HEK293 (cell line): ENCODE results near the gene FAM237A.

ENCODE experiments used
- CTCF ChIA-PET: fragments of 350-600 bp; formaldehyde crosslinking; extraction: SDS; loops from one replicate; lab custom pipeline; 2021; ENCODE audit warnings: antibody characterized with exemption; lab: Yijun Ruan, JAX
- POLR2A ChIA-PET: fragments of 300-600 bp; formaldehyde crosslinking; extraction: SDS; loops from one replicate; lab custom pipeline; 2020; ENCODE audit warnings: antibody characterized with exemption, inconsistent platforms; lab: Yijun Ruan, JAX
- H3K27ac ChIP-seq: fragments of 200-500 bp; sonication (Bioruptor generic); 2 replicates; pipeline ENCODE4 v1.5.1; 2014; ENCODE audit warnings: low read depth, low read length, control low read depth, inconsistent platforms; ENCODE audit errors: extremely low read depth
- H3K36me3 ChIP-seq, 2 experiments: fragments of 200-500 bp in 1 of 2; sonication (Bioruptor generic) in 1 of 2; 1 replicate in 1 of 2; 2 replicates in 1 of 2; pipeline ENCODE4 v1.5.1; 2014 to 2017; ENCODE audit warnings: inconsistent platforms in 2 of 2, low read length in 2 of 2; ENCODE audit not compliant: control insufficient read depth in 2 of 2, insufficient read depth in 1 of 2
- H3K4me1 ChIP-seq: fragments of 200-500 bp; sonication (Bioruptor generic); 2 replicates; pipeline ENCODE4 v1.5.1; 2014; ENCODE audit warnings: mild to moderate bottlenecking, low read length, inconsistent platforms; ENCODE audit not compliant: control insufficient read depth, insufficient read depth
- H3K4me3 ChIP-seq: 2 replicates; pipeline ENCODE4 v1.5.1; 2011; ENCODE audit warnings: low read depth, mild to moderate bottlenecking, control low read depth, low read length, moderate library complexity
- H3K9me3 ChIP-seq: fragments of 200-500 bp; sonication (Bioruptor generic); 2 replicates; pipeline ENCODE4 v1.5.1; 2014; ENCODE audit warnings: low read depth, low read length, inconsistent platforms; ENCODE audit not compliant: control insufficient read depth, insufficient read depth
- GLIS2 ChIP-seq: fragments of 450-650 bp; formaldehyde crosslinking; IDR thresholded peaks from 2 replicates; pipeline ENCODE4 v1.5.1; 2016; ENCODE audit warnings: missing biosample characterization, missing genetic modification characterization
- KLF7 ChIP-seq: fragments of 450-650 bp; formaldehyde crosslinking; IDR thresholded peaks from 2 replicates; pipeline ENCODE4 v1.5.1; 2016; ENCODE audit warnings: missing biosample characterization, missing genetic modification characterization, borderline replicate concordance
- OSR2 ChIP-seq: fragments of 450-650 bp; formaldehyde crosslinking; IDR thresholded peaks from 2 replicates; pipeline ENCODE4 v1.5.1; 2016; ENCODE audit warnings: missing biosample characterization, missing genetic modification characterization
- REPIN1 ChIP-seq: fragments of 450-650 bp; formaldehyde crosslinking; IDR thresholded peaks from 2 replicates; pipeline ENCODE4 v1.5.1; 2017; ENCODE audit warnings: missing biosample characterization, missing genetic modification characterization, low read depth
- SP7 ChIP-seq: fragments of 450-650 bp; formaldehyde crosslinking; IDR thresholded peaks from 2 replicates; pipeline ENCODE4 v1.5.1; 2016; ENCODE audit warnings: missing biosample characterization, missing genetic modification characterization
- ZFP37 ChIP-seq: fragments of 450-650 bp; formaldehyde crosslinking; IDR thresholded peaks from 2 replicates; pipeline ENCODE4 v1.5.1; 2016; ENCODE audit warnings: missing biosample characterization, missing genetic modification characterization
- ZIC2 ChIP-seq: fragments of 450-650 bp; formaldehyde crosslinking; IDR thresholded peaks from 2 replicates; pipeline ENCODE4 v1.5.1; 2016; ENCODE audit warnings: missing biosample characterization, missing genetic modification characterization
- ZNF155 ChIP-seq: fragments of 450-650 bp; formaldehyde crosslinking; IDR thresholded peaks from 2 replicates; pipeline ENCODE4 v1.5.1; 2016; ENCODE audit warnings: missing biosample characterization, missing genetic modification characterization
- ZNF157 ChIP-seq: fragments of 450-650 bp; formaldehyde crosslinking; IDR thresholded peaks from 2 replicates; pipeline ENCODE4 v1.5.1; 2016; ENCODE audit warnings: missing biosample characterization, missing genetic modification characterization
- ZNF175 ChIP-seq: fragments of 450-650 bp; formaldehyde crosslinking; IDR thresholded peaks from 2 replicates; pipeline ENCODE4 v1.5.1; 2016; ENCODE audit warnings: missing biosample characterization, missing genetic modification characterization
- ZNF292 ChIP-seq: fragments of 450-650 bp; formaldehyde crosslinking; IDR thresholded peaks from 2 replicates; pipeline ENCODE4 v1.5.1; 2016; ENCODE audit warnings: low read depth, missing biosample characterization, missing genetic modification characterization, borderline replicate concordance
- ZNF391 ChIP-seq: fragments of 450-650 bp; formaldehyde crosslinking; IDR thresholded peaks from 2 replicates; pipeline ENCODE4 v1.5.1; 2016; ENCODE audit warnings: low read depth, missing biosample characterization, missing genetic modification characterization, borderline replicate concordance
- ZNF501 ChIP-seq: fragments of 450-650 bp; formaldehyde crosslinking; IDR thresholded peaks from 2 replicates; pipeline ENCODE4 v1.5.1; 2016; ENCODE audit warnings: missing biosample characterization, missing genetic modification characterization
- ZNF514 ChIP-seq: fragments of 450-650 bp; formaldehyde crosslinking; IDR thresholded peaks from 2 replicates; pipeline ENCODE4 v1.5.1; 2016; ENCODE audit warnings: missing biosample characterization, missing genetic modification characterization
- ZNF558 ChIP-seq: fragments of 450-650 bp; formaldehyde crosslinking; IDR thresholded peaks from 2 replicates; pipeline ENCODE4 v1.5.1; 2016; ENCODE audit warnings: missing biosample characterization, missing genetic modification characterization
- ZNF624 ChIP-seq: fragments of 450-650 bp; formaldehyde crosslinking; IDR thresholded peaks from 2 replicates; pipeline ENCODE4 v1.5.1; 2017; ENCODE audit warnings: missing biosample characterization, missing genetic modification characterization
- ZNF830 ChIP-seq: fragments of 450-650 bp; IDR thresholded peaks from 2 replicates; pipeline ENCODE4 v1.5.0; 2018; ENCODE audit warnings: missing biosample characterization, missing genetic modification characterization, low read depth, mild to moderate bottlenecking, moderate library complexity
- ZSCAN23 ChIP-seq: fragments of 450-650 bp; formaldehyde crosslinking; IDR thresholded peaks from 2 replicates; pipeline ENCODE4 v1.5.1; 2016; ENCODE audit warnings: missing biosample characterization, missing genetic modification characterization
- TF ChIP-seq, protein P1 (sequence below): fragments of 450-650 bp; formaldehyde crosslinking; conservative IDR thresholded peaks from 2 replicates; pipeline ENCODE4 v1.5.1; 2016; ENCODE audit warnings: low read depth, missing biosample characterization, missing genetic modification characterization
- TF ChIP-seq, protein P2 (sequence below): IDR thresholded peaks from 2 replicates; pipeline ENCODE4 v1.6.1; 2011; ENCODE audit warnings: mild to moderate bottlenecking, low read depth, low read length, borderline replicate concordance
- TF ChIP-seq, protein P3 (sequence below): fragments of 450-650 bp; formaldehyde crosslinking; IDR thresholded peaks from 2 replicates; pipeline ENCODE4 v1.5.1; 2016; ENCODE audit warnings: missing biosample characterization, missing genetic modification characterization
- TF ChIP-seq, protein P4 (sequence below): fragments of 450-650 bp; formaldehyde crosslinking; IDR thresholded peaks from 2 replicates; pipeline ENCODE4 v1.5.1; 2016; ENCODE audit warnings: missing biosample characterization, missing genetic modification characterization
- TF ChIP-seq, protein P5 (sequence below): fragments of 450-650 bp; formaldehyde crosslinking; optimal IDR thresholded peaks from 2 replicates; pipeline ENCODE3; 2016; ENCODE audit warnings: missing biosample characterization, mild to moderate bottlenecking, missing genetic modification characterization
- TF ChIP-seq, protein P6 (sequence below): fragments of 450-650 bp; formaldehyde crosslinking; IDR thresholded peaks from 2 replicates; pipeline ENCODE4 v1.5.1; 2016; ENCODE audit warnings: missing biosample characterization, missing genetic modification characterization

The FAM237A gene

DNA sequence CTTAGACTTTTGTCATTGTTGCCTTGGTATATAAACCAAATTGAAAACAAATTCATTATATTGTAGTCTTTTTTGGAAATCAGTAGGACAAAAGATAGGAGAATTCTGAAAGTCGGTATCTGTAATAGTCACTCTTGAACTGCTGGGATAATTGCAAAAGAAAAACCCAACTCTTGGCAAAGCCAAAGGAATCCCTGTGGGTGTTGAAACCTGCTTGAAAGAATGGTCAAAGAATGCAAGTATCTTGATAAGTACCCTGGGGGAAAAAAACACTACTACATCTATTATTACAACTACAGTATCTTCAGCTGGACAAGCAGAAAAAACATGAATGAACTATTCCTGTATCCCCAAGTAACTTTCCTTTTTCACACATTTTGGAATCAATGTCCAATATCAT, 7.3 kb upstream of the FAM237A start:
- TF ChIP-seq, protein P1, sequence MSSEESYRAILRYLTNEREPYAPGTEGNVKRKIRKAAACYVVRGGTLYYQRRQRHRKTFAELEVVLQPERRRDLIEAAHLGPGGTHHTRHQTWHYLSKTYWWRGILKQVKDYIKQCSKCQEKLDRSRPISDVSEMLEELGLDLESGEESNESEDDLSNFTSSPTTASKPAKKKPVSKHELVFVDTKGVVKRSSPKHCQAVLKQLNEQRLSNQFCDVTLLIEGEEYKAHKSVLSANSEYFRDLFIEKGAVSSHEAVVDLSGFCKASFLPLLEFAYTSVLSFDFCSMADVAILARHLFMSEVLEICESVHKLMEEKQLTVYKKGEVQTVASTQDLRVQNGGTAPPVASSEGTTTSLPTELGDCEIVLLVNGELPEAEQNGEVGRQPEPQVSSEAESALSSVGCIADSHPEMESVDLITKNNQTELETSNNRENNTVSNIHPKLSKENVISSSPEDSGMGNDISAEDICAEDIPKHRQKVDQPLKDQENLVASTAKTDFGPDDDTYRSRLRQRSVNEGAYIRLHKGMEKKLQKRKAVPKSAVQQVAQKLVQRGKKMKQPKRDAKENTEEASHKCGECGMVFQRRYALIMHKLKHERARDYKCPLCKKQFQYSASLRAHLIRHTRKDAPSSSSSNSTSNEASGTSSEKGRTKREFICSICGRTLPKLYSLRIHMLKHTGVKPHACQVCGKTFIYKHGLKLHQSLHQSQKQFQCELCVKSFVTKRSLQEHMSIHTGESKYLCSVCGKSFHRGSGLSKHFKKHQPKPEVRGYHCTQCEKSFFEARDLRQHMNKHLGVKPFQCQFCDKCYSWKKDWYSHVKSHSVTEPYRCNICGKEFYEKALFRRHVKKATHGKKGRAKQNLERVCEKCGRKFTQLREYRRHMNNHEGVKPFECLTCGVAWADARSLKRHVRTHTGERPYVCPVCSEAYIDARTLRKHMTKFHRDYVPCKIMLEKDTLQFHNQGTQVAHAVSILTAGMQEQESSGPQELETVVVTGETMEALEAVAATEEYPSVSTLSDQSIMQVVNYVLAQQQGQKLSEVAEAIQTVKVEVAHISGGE = no peak
- TF ChIP-seq, protein P2, sequence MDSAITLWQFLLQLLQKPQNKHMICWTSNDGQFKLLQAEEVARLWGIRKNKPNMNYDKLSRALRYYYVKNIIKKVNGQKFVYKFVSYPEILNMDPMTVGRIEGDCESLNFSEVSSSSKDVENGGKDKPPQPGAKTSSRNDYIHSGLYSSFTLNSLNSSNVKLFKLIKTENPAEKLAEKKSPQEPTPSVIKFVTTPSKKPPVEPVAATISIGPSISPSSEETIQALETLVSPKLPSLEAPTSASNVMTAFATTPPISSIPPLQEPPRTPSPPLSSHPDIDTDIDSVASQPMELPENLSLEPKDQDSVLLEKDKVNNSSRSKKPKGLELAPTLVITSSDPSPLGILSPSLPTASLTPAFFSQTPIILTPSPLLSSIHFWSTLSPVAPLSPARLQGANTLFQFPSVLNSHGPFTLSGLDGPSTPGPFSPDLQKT = no peak
- no peak for TF ChIP-seq ZNF830 (tag by site-specific recombination)
- TF ChIP-seq, all 188 proteins: peak for 0
- ChIA-PET POLR2A (no interaction called here), CTCF (no interaction called here)
- H3K9me3 ChIP-seq = no peaks in the 10 kb centered on the region
- H3K27ac ChIP-seq = no peak overlapping the region
- H3K4me3 ChIP-seq = no peak overlapping the region
- no peaks in the 10 kb centered on the region for H3K4me1 ChIP-seq
- no peaks in the 10 kb centered on the region for H3K36me3 ChIP-seq

DNA sequence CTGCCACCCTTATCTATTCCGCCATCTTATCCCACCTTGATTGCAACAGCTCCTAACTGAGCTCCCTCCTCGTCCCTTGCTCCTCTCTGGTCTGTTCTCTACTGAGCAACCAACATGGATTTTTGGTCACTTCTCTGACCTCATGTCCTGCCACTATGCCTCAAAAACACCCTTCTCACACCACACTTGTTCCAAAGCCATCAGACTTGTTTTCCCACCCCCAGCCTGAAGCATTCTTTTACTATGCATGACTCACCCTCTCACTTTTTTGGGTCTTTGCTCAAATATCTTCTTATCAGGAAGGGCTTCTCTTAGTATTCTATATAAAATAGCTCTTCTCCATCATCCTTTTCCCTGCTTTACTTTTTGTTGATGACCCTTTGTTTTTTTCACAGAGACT, 2.7 kb upstream of the FAM237A start:
- Histone ChIP-seq H3K4me3 (no peak overlapping the region), H3K36me3 (no peaks in the 10 kb centered on the region), H3K4me1 (no peaks in the 10 kb centered on the region), H3K27ac (no peak overlapping the region), H3K9me3 (no peaks in the 10 kb centered on the region)
- no peak for TF ChIP-seq REPIN1 (tag by site-specific recombination)
- TF ChIP-seq ZNF501 (tag by site-specific recombination) = no peak
- no peak for TF ChIP-seq KLF7 (tag by site-specific recombination)
- TF ChIP-seq, protein P3, sequence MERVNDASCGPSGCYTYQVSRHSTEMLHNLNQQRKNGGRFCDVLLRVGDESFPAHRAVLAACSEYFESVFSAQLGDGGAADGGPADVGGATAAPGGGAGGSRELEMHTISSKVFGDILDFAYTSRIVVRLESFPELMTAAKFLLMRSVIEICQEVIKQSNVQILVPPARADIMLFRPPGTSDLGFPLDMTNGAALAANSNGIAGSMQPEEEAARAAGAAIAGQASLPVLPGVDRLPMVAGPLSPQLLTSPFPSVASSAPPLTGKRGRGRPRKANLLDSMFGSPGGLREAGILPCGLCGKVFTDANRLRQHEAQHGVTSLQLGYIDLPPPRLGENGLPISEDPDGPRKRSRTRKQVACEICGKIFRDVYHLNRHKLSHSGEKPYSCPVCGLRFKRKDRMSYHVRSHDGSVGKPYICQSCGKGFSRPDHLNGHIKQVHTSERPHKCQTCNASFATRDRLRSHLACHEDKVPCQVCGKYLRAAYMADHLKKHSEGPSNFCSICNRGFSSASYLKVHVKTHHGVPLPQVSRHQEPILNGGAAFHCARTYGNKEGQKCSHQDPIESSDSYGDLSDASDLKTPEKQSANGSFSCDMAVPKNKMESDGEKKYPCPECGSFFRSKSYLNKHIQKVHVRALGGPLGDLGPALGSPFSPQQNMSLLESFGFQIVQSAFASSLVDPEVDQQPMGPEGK (tag by site-specific recombination) = no peak
- no peak for TF ChIP-seq OSR2 (tag by site-specific recombination)
- no peak for TF ChIP-seq ZNF157 (tag by site-specific recombination)
- no peak for TF ChIP-seq ZNF292
- no peak for TF ChIP-seq GLIS2 (tag by site-specific recombination)
- no peak for TF ChIP-seq SP7
- TF ChIP-seq, protein P4, sequence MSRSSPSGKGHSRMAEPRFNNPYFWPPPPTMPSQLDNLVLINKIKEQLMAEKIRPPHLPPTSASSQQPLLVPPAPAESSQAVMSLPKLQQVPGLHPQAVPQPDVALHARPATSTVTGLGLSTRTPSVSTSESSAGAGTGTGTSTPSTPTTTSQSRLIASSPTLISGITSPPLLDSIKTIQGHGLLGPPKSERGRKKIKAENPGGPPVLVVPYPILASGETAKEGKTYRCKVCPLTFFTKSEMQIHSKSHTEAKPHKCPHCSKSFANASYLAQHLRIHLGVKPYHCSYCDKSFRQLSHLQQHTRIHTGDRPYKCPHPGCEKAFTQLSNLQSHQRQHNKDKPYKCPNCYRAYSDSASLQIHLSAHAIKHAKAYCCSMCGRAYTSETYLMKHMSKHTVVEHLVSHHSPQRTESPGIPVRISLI = no peak
- no peak for TF ChIP-seq ZIC2 (tag by site-specific recombination)
- CTCF ChIA-PET = interaction anchor here (0.7 to 1.0 kb wide), 2 partner anchors 8 to 216 kb away, joined by 3 read pairs; no protein-coding TSS in a partner anchor
- POLR2A ChIA-PET = no interaction called here

DNA sequence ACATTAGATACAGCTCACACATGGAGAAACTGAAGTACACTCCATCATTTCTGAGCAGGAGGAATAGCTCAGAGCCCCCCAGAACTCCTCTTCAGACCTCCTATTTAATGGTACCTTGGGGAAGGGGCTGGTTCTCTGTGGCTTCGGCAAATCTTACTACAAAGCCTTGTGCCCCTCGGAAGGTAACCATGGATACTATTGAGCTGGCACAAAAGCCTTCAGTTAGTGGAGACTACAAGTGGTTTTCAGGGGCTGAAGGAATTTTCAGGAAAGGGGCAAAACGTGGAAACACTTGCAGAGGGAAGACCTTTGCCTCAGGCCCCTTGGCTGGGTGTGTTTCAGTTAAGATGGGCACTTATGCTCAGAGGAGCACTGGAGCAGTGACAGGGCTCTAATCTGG, 1.1 kb upstream of the FAM237A start:
- no peak overlapping the region for H3K4me3 ChIP-seq
- no peaks in the 10 kb centered on the region for H3K36me3 ChIP-seq
- POLR2A ChIA-PET = no interaction called here
- no peak overlapping the region for H3K27ac ChIP-seq
- H3K9me3 ChIP-seq = no peaks in the 10 kb centered on the region
- H3K4me1 ChIP-seq = no peaks in the 10 kb centered on the region
- CTCF ChIA-PET = interaction anchor here (1.3 kb wide), 1 partner anchor 141 kb away, joined by 4 read pairs; no protein-coding TSS in a partner anchor
- TF ChIP-seq ZNF175 (tag by site-specific recombination) (no peak), ZNF558 (tag by site-specific recombination) (no peak), ZNF514 (no peak), ZNF155 (no peak), ZNF391 (tag by site-specific recombination) (no peak), ZNF624 (tag by site-specific recombination) (no peak), ZSCAN23 (tag by site-specific recombination) (no peak), ZFP37 (tag by site-specific recombination) (no peak)
- TF ChIP-seq, protein P5, sequence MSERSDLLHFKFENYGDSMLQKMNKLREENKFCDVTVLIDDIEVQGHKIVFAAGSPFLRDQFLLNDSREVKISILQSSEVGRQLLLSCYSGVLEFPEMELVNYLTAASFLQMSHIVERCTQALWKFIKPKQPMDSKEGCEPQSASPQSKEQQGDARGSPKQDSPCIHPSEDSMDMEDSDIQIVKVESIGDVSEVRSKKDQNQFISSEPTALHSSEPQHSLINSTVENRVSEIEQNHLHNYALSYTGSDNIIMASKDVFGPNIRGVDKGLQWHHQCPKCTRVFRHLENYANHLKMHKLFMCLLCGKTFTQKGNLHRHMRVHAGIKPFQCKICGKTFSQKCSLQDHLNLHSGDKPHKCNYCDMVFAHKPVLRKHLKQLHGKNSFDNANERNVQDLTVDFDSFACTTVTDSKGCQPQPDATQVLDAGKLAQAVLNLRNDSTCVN (tag by site-specific recombination) = no peak
- TF ChIP-seq, protein P6, sequence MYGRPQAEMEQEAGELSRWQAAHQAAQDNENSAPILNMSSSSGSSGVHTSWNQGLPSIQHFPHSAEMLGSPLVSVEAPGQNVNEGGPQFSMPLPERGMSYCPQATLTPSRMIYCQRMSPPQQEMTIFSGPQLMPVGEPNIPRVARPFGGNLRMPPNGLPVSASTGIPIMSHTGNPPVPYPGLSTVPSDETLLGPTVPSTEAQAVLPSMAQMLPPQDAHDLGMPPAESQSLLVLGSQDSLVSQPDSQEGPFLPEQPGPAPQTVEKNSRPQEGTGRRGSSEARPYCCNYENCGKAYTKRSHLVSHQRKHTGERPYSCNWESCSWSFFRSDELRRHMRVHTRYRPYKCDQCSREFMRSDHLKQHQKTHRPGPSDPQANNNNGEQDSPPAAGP = no peak
